Stimulated activated CD8-positive, alpha-beta memory T cell treated with anti-CD3 and anti-CD28 coated beads, Interleukin-4, amount 100 ng/mL, for 24 hours (primary cell): ENCODE measurements around the gene SERGEF.
"Not testable (repeated sequence)": the region's sequence is repeated elsewhere in the genome, so short reads cannot be mapped to it uniquely, and the experiment has no call there.

ENCODE experiments used
- DNase-seq: peaks from one replicate; pipeline ENCODE4 v3.0.0-alpha.2; 2020; ENCODE audit warnings: low read depth

The SERGEF gene

DNA sequence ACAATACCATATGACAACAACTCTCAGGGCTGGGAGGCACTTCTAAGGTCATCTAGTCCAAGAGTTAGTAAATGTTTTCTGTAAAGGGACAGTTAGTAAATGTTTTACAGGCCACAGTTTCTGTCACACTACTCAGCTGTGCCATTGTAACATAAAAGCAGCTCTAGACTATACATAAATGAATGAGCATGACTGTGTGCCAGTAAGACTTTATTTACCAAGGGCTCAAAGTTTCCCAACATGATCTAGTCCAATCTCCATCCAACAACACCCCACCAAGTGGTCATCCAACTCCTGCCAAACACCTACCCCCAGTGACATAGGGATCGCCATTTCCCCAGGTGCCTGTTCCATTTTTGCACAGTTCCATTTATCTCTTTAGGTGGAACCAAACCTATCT, 12.1 kb downstream of the SERGEF start:
- no peak for DNase-seq

DNA sequence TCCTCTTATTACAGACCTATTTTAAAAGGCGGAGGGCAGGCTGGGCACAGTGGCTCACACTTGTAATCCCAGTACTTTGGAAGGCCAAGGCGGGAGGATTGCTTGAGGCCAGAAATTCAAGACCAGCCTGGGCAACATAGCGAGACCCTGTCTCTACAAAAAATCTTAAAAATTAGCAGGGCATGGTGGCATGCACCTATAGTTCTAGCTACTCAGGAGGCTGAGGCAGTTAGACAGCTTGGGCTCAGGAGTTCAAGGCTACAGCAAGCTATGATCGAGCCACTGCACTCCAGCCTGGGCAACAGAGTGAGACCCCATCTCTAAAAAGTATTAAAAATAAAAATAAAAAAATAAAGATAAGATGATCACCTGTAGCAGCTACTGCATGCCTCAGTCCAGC, 12.7 kb downstream of the SERGEF start:
- DNase-seq = not testable (repeated sequence)

DNA sequence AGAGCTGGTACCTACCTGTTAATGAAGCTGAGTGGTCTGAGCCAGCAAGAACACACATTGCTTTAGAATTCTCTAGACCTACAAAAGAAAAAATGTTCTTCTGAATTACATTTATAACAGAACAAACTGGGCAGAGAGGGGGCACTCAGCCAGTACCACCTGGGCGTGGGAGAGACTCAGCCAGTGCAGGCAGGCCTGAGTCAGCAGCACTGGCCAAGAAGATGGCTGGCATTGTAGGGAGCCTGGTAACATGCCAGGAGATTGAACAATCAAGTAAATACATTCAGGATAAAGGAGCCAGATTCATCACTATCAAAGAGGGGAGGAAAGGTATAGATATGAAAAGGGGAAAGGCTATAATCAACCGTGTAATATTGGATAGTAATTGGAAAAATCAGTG, 19.9 kb downstream of the SERGEF start:
- DNase-seq = no peak

DNA sequence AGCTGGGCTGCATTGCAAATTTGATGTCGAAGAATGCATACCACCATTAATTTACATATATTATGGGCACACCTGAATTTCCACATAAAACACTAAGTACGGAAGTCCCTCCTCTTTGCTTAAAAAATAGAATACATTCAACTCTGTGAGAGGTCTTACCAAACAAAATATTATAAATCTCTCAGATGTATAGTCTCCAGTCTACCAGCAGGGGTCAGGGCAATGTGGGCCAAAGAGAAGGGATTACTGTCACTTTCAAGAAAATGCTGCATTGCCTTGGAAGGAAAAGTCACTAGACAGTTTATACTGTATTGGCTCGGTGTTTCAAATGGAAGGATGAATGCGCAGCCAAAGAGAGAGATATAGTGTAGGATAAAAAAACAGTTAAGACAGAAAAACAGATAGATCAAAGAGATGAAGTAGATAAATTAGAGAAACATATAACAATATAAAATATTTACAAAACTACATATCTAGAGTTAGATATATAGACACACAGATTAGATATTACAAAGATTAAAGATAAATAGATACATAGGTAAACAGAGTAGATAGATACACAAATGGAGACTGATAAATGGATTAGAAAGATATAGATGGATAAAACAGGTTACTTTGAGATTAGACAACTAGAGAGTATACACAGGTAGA, 20.9 kb downstream of the SERGEF start:
- no peak for DNase-seq

DNA sequence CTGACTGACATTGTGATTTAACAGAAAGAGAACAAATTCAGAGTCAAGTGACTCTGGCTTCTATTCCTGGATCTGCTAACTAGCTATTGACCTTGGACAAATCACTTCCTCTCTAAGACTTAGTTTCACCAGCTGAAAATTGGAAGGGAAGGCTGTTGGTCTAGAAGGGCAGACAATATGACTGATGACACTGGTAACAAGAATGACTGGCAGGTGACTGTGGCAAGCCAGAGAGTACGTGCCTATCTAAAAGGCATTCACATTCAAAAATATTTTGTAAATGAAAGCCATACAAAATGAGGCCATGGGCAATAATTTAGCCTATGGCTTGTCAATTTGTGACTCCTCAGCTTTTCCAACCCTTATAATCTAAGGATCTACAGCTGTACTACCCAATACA, 23.5 kb downstream of the SERGEF start:
- DNase-seq = no peak

DNA sequence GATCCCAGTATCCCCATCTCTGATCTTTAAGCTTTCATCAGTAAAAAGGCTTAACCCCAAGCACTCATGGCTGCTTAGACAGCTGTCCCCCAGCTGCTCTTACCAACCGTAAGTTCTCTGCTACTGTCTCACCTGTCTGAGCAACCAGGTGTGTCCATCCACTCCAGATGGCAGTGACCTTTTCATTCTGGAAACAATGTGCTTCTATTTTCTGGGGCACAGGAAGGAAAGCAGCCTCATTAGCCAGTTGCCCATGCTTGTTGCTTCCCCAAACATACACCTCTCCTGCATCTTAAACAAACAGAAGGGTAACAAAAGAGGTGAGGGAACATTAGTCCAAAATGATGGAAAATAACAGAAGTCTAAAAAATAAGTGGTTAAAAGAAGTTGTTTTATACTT, 24.4 kb downstream of the SERGEF start:
- DNase-seq = no peak

DNA sequence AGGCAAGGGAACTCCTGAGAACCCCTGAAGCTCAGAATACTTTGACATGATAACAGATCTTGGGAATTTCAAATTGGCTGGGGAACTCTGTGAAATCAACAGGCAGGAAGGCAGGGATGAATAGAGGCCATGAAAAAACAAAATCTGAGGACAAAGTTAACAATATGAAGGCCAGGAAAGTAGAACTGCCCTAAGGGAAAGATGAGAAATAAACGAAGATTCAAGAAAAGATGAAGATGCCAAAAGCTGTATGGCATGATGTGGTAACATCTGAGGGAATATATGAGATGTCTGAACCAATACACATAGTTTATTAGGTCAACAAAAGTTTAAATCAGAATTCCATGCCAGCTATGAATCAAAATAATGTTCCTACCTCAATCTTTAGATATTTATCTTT, 25.0 kb downstream of the SERGEF start:
- DNase-seq = no peak

DNA sequence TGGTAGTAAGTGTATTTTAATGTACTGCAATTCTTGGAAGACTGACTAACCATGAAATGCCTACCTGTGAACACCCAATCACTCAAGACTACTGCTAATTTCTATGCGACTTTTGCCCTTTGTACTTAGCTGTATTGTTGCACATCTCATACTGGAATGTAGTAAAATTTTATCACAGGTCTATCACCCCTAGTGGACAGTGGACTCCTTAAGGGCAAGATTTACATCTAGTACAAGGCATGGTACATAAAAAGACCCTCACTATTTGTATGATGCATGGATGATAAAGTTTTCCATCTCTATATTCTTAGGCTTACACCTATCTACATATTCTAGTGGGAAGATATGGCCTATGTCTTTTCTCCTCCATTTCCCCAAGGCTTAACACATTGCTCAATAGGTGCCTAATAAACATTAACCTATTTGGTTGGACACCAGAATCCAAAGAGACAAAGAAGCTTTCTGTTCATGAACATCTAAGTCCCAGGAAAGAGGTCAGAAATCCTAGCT, 26.1 kb downstream of the SERGEF start:
- DNase-seq = no peak

DNA sequence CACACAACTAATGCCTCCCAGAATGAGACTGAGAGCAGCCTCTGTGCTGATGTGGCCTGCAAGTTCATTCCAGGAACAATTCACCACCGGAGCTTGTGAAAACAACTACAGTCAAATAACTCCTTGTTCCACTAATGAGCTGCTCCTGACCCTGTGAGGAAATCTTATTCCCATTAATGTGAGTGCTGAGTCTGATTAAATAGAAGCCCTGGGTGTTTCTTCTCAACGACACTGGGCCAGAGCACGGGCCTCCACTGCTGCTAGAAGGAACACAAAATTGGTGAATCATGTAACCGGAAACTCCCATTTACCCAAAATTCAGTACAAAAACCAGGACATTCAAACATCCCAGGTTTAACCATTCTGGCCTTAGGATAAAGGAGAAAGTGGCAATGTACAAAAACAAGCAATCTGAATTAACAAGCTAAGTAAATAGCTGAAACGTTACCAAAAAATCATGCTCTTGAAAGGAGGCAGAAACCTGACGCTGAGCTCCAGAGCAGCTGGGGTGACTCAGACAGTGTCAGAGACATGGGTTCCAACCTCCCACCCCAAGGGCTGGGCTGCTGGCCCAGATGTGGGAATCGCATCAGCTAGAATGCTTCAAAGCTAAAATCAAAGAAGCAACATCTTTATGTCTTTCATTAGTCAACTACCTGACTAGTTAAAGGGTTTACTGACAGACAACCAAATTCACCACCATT, 26.7 kb downstream of the SERGEF start:
- DNase-seq = no peak

DNA sequence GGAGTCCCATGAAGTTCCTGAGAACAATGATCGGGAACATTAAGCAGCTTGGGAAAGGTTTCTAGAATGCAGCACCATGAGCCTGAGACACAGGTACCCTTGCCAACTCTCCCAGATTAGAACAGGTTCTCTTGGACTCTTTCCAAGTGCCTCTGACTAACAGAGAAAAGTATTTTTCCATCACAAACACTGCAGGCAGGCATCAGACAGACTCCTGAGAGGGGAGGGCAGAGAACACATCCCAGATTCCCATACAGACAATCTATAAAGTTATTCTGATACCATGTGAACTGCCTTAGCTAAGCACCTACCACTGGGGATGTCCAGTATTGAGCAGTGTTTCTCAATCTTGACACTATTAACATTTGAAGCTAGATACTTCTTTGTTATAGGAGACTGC, 27.3 kb downstream of the SERGEF start:
- DNase-seq = no peak

DNA sequence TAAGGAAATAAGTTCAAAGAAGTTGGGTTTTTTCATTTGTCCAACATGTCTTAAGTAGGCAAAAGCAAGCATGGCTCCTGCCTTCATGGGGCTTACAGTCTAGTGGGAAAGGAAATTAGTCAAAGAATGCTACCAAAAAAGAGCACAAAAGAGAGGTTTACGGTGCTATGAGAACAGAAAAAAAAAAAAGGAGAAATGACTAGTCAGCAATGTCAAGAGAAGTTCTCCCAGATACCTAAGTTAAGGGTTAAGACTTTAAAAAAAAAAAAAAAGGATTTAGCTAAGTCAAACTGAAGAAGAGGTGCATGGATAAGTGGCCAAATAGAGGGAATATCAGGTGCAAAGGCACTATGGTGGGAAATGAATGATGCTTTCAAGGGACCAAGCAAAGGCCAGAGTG, 29.3 kb downstream of the SERGEF start:
- no peak for DNase-seq

DNA sequence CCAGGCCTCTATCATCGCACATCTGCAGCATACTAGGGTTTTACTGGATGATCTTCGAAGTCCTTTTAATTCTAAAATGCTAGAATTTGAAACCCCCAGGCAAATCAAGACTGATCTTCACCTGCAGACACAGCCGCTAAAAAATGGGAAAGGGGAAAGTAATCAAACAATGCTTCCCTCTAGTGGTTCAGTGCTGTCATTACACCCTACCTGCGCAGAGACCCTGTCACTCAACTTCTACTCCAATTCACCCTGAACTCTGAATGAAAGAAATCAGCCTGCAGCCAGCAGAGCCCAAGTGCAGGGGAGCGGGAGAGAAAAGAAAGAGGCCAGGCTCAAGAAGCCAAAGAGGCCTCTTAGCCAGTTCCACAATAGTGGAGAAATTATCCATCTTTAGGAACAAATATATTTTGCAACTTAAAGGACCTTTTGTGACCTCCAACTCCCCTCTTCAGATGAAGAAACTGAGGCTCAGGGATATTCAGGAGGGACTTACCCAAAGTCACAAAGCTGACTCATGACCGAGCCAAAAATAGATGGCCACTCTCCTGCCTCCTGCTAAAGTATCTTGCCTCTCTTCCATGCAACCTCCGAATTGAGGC, 33.0 kb downstream of the SERGEF start:
- no peak for DNase-seq

DNA sequence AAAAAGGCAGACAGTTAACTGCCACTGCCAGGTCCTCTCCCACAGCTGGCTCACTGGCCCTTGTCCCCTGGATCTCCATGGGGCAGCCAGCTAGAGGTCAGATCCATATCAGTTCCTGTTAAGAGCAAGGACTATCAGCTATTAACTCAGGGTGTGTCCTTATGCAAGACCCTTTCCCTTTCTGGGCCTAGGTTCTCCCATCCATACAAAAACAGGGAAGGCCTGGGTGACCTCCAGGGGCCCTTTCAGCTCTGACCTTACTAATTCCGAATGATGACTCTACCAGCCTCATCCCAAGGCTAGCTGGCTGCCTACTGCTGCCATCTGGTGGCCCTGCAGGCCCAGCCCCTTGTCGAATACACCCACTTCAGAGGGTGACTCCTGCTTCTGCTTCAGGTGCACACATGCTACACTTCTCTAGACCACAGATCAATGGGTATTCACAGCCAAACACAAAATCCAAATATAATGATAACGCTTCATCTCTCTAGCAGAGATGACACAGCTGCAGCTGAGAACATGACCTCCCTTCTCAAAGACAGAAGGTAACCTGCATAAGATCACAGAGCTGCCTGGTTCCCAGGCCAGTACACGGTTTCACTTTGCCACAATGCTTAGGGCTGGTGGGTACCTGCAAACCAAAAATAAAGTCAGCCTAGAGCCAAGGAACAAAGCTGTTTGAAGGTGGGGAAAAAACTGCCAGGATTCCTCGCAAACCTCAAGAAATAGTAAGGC, 34.1 kb downstream of the SERGEF start:
- DNase-seq = no peak

DNA sequence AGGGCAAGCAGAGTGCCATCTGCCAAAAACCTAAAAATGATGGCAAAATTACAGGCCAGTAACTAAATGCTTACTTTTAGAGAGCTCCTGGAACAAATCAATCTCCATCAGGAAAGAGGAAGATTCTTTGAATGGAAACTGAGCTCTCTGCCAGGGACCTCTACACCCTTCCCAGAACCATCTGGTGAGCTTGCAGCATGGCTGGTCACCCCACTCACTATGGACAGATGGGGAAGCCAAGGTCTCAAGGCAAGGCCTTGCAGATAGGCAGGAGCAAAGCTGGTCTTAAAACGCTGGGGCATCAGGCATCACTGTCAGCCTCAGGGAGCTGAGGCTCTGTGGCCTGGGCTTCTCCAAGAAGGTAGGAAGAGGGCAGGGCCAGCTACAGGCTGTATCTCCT, 36.2 kb downstream of the SERGEF start:
- no peak for DNase-seq

DNA sequence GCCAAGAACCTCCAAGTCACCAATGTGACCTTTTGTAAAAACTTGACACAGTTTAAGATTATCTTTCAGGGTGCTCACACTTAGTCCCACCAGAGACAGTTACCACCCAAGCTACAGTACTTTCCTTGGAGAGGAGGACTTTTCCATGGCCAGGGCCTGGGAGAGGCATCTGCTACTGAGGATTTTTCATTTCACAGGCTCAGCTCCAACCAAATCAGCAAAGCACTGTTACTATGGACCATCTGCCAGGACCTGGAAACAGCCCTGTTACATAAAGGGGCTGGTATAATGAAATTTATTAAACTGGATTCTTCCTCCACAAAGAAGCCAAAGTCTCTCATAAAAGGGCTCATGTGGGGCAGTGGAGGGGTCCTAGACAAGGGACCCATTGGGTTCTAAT, 38.6 kb downstream of the SERGEF start:
- no peak for DNase-seq

DNA sequence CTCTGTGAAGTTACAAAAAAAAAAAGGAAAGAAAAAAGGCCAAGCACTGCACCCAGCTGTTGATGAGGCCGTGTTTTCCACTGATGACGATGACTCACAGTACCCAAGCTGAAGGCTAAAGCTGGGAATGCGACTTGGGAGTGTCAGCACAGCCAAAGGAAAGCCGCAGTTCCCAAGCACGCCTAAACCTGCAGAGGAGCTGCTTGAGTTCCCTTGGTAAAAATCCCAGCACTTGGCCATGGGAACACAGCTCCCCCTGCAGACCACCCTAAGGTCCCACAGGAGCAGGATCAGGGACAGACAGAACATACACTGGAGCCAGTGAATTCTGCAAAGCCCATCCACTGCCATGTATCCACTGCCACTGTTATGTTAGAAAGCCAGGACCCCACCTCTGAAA, 39.9 kb downstream of the SERGEF start:
- no peak for DNase-seq

DNA sequence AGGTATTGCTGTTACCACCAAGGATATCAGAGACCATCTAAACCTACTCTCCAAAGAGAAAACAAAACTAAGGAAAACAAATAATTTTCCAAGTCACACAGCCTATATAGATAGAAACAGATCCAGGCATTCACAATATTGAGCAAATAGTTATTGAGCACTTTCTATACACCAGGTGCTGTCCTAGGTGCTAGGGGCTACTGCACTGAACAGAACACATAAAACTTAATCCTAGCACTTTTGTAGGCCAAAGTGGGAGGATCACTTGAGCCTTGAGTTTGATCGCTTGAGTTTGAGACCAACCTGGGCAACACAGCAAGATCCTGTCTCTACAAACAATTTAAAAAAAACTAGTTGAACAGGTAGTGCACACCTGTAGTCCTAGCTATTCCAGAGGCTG, 44.6 kb downstream of the SERGEF start:
- DNase-seq = no peak

DNA sequence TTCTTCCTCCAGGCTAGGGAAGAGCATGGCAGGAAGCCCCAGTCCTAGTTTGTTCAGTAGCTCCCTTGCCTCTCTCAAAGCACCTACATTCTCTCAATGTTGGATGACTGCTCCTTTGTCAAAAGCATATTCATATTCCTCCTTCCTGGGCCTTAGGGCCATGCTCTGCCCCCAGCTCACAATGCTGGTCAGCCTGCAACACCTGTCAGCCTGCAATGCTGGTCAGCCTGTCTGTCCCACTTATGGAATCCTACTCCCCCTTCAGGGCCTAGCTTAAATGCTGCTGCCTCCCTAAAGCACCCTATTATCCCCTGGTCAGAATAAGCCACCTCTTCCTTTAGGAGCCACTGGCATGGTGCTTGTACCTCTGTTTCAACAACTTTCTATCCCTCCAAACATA, 45.2 kb downstream of the SERGEF start:
- DNase-seq = no peak

DNA sequence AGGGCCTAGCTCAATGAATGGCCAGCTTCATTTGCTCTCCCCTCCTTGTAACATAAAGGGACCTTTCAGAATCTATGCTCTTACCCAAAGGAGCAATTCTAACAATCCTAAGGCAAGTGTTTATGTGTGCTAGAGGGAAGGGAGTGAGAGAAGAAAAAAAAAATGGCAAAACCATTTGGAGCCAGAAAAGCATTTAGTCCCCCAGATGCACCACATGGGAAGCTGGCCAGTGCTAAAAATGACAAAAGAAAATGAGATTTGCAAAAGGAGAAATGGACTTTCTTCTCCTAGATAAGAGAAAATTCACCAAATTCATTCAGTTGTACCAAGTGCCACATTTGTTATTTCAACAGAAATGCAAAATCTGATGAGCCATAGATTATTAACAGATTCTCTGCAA, 52.8 kb downstream of the SERGEF start:
- DNase-seq = no peak

DNA sequence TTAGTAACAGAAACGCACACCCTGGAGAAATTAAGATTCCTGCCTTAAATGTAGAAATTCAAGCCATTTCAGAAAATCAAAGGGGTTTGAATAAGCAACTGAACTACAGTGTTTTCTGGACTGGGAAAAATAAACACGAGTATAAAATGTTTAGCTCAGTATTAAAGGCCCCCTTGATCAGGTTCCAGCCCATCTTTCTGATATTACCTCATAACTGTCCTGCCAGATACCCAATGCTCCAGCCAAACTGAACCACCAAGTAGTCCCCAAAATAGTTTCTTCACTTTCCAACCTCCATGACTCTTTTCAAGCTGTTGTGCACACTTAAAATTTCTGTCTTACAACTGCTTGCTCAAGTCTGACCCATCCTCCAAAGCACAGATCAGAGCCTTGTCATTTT, 54.4 kb downstream of the SERGEF start:
- no peak for DNase-seq

DNA sequence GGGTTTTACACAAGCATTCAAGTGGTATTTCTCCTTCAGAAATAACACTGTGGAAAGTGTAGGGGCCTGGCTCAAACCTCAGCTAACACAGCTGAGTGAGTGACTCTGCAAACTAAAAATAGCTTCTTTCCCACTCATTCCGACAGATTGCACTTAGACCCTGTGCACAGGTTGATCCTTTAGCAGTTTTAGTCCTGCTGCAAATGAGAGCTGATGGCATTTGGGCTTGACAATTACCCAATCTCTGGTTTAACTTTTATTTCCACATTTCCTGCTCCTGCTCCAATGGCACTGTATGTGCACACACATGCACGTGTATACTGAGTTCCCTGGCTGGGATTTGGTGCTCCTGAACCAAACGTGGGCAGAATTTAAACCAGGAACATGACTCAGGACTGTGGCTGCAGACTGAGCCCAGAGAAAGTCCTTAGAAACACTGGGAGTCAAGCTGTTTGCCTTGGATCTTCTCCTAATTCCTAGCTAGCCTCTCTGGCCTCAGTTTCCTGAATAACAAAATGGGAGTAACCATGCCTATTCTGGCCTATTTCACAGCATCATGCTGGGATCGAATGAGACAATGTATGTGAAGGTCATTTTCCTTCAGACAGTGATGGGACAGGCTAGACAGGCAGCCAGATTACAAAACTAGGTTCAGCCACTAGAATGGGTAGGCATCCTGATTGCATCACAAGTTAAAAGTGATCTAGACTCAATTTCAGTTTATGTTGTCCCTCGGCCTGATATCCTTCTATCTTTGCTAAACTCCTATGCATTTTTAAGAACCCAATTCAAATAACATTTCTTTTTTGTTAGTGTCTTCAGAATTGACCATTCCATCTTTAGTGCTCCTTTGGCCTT, 58.2 kb downstream of the SERGEF start:
- DNase-seq = no peak

DNA sequence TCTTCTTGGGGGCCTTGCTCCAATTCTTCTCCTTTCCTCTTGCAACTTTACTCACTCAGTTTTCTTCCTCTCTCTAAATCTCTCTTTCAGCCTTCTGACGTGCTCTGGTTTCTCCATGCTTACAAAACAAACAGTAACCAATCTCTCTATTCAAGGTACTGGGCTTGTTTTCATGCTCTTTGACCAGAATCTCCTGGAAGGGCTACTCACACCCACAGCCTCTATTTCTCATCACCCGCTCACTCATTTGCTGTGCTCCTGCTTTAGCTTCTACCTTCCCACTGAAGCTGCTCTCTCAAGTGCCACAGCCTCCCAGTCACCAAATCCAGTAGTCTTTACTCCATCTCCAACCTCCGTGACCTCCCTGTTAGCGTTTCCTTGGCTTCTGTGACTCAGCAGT, 60.4 kb downstream of the SERGEF start:
- no peak for DNase-seq
